OCI-LY1 (cell line): ENCODE measurements around the gene ARIH2.

Experiments used
- H2AFZ ChIP-seq: fragments of 200-600 bp; sonication (generic), shearing (Covaris generic); 2 replicates; pipeline ENCODE4 v1.6.0; 2014; ENCODE audit warnings: antibody characterized with exemption, mild to moderate bottlenecking, low read length
- H3F3A ChIP-seq: fragments of 200-600 bp; sonication (generic), shearing (Covaris generic); 2 replicates; pipeline ENCODE4 v1.6.0; 2014; ENCODE audit warnings: mild to moderate bottlenecking, antibody characterized with exemption, low read length, moderate library complexity; ENCODE audit not compliant: insufficient read depth
- H3K27ac ChIP-seq: fragments of 200-600 bp; sonication (generic); 2 replicates; pipeline ENCODE4 v1.5.1; 2014; ENCODE audit warnings: low read length, mixed run types, mild to moderate bottlenecking, low read depth; ENCODE audit not compliant: poor library complexity, severe bottlenecking
- H3K27me3 ChIP-seq: fragments of 200-600 bp; sonication (generic); 2 replicates; pipeline ENCODE4 v1.6.0; 2014; ENCODE audit warnings: antibody characterized with exemption, mild to moderate bottlenecking, low read length, moderate library complexity; ENCODE audit not compliant: insufficient read depth
- H3K36me3 ChIP-seq: fragments of 200-600 bp; sonication (generic); 2 replicates; pipeline ENCODE4 v1.6.1; 2014; ENCODE audit warnings: mild to moderate bottlenecking, antibody characterized with exemption, low read length, moderate library complexity, mixed read lengths; ENCODE audit not compliant: insufficient read depth
- H3K4me1 ChIP-seq: fragments of 200-600 bp; sonication (generic); 2 replicates; pipeline ENCODE4 v1.5.1; 2014; ENCODE audit warnings: mild to moderate bottlenecking, low read length, moderate library complexity; ENCODE audit not compliant: insufficient read depth, severe bottlenecking
- H3K4me2 ChIP-seq: fragments of 200-600 bp; sonication (generic), shearing (Covaris generic); 2 replicates; pipeline ENCODE4 v1.6.1; 2014; ENCODE audit warnings: low read length
- H3K4me3 ChIP-seq: fragments of 200-600 bp; sonication (generic); 2 replicates; pipeline ENCODE4 v1.5.1; 2014; ENCODE audit warnings: low read length, low read depth, mild to moderate bottlenecking, mixed read lengths; ENCODE audit not compliant: poor library complexity, severe bottlenecking
- H3K79me2 ChIP-seq: fragments of 200-600 bp; shearing (Covaris generic); 2 replicates; pipeline ENCODE4 v1.6.1; 2016; ENCODE audit warnings: mixed run types, low read length, mixed read lengths; ENCODE audit not compliant: insufficient read depth
- H3K9ac ChIP-seq: fragments of 200-600 bp; sonication (generic), shearing (Covaris generic); 2 replicates; pipeline ENCODE4 v1.6.1; 2014; ENCODE audit warnings: mild to moderate bottlenecking, low read length, mixed read lengths
- H3K9me2 ChIP-seq: fragments of 200-600 bp; sonication (generic), shearing (Covaris generic); 2 replicates; pipeline ENCODE4 v1.6.1; 2014; ENCODE audit warnings: low read depth, mild to moderate bottlenecking, low read length, mixed read lengths
- H3K9me3 ChIP-seq: fragments of 200-600 bp; shearing (Covaris generic); 2 replicates; pipeline ENCODE4 v1.6.1; 2014; ENCODE audit warnings: low read length, mixed read lengths
- H4K20me1 ChIP-seq: fragments of 200-600 bp; sonication (generic), shearing (Covaris generic); 2 replicates; pipeline ENCODE4 v1.6.0; 2016; ENCODE audit warnings: mild to moderate bottlenecking, low read length; ENCODE audit not compliant: insufficient read depth
- CTCF ChIP-seq: fragments of 200-600 bp; sonication (generic), shearing (Covaris generic); IDR thresholded peaks from 2 replicates; pipeline ENCODE4 v1.5.1; 2017; ENCODE audit warnings: mild to moderate bottlenecking, antibody characterized with exemption, low read length, moderate library complexity, mixed read lengths
- EZH2 ChIP-seq: fragments of 200-600 bp; sonication (generic), shearing (Covaris generic); IDR thresholded peaks from 2 replicates; pipeline ENCODE4 v1.8.0; 2017; ENCODE audit warnings: borderline replicate concordance, mixed run types, mild to moderate bottlenecking, antibody characterized with exemption, low read length, moderate library complexity, mixed read lengths

The ARIH2 gene

GRCh38 chr3:48966367-48966766 is 47.7 kb downstream of the ARIH2 start:
- Histone ChIP-seq H3K9me3 (no peaks in the 10 kb centered on the region), H3K9ac (no peak overlapping the region), H3K4me3 (no peak overlapping the region), H3K9me2 (no peaks in the 10 kb centered on the region), H4K20me1 (no peaks in the 10 kb centered on the region), H3K27me3 (no peaks in the 10 kb centered on the region), H3K4me1 (no peaks in the 10 kb centered on the region), H2AFZ (no peak overlapping the region), H3K4me2 (no peak overlapping the region), H3K79me2 (no peaks in the 10 kb centered on the region), H3K27ac (no peak overlapping the region), H3K36me3 (peaks cover 88% of the 10 kb centered on the region), H3F3A (no peaks in the 10 kb centered on the region)
- TF ChIP-seq CTCF, result no peak
- TF ChIP-seq EZH2, result no peak

GRCh38 chr3:48966876-48967361 is 48.3 kb downstream of the ARIH2 start:
- Histone ChIP-seq H3K9ac (no peak overlapping the region), H3K9me2 (no peaks in the 10 kb centered on the region), H3K4me1 (no peaks in the 10 kb centered on the region), H3K4me3 (no peak overlapping the region), H4K20me1 (no peaks in the 10 kb centered on the region), H3K27me3 (no peaks in the 10 kb centered on the region), H3K4me2 (no peak overlapping the region), H3K36me3 (peaks cover 88% of the 10 kb centered on the region), H3K79me2 (no peaks in the 10 kb centered on the region), H3F3A (no peaks in the 10 kb centered on the region), H2AFZ (no peak overlapping the region), H3K27ac (no peak overlapping the region), H3K9me3 (no peaks in the 10 kb centered on the region)
- no peak for TF ChIP-seq EZH2
- no peak for TF ChIP-seq CTCF

- Histone ChIP-seq H3K9me2 (no peaks in the 10 kb centered on the region), H3K4me3 (no peak overlapping the region), H3K4me1 (no peaks in the 10 kb centered on the region), H3K9ac (no peak overlapping the region), H3K9me3 (no peaks in the 10 kb centered on the region), H3K4me2 (no peak overlapping the region), H2AFZ (no peak overlapping the region), H3K79me2 (no peaks in the 10 kb centered on the region), H3K27me3 (no peaks in the 10 kb centered on the region), H3K36me3 (peaks cover 93% of the 10 kb centered on the region), H3F3A (no peaks in the 10 kb centered on the region), H4K20me1 (no peaks in the 10 kb centered on the region), H3K27ac (no peak overlapping the region)
- TF ChIP-seq CTCF (no peak), EZH2 (no peak)
These were observed 51.9 kb downstream of the ARIH2 start for GRCh38 chr3:48970586-48970985.
